ENCODE measurements around the gene ZNF630.
"Not testable (repeated sequence)": the region's sequence is repeated elsewhere in the genome, so short reads cannot be mapped to it uniquely, and the experiment has no call there.

ZNF630 gene

DNA sequence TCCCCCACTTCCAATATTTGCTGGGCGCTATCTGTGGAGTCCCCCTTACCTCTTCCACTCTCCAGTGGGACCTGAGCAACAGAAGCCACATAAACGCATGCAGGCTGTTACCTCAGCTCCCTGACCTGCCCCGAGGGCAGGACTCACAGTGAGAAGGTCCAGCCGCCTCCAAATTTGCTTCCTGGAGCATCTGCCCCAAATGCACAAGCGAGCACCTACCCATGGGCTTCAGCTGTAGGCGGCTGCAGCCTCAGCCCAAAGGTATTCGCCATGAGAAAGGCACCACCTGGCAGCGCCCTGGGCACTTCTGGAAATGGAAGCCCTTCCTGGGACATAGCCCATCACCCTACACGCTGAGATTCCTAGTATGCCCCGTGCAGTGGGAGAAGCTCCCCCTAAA, 41.2 kb downstream of the ZNF630 start:
- TF ChIP-seq, protein P1, sequence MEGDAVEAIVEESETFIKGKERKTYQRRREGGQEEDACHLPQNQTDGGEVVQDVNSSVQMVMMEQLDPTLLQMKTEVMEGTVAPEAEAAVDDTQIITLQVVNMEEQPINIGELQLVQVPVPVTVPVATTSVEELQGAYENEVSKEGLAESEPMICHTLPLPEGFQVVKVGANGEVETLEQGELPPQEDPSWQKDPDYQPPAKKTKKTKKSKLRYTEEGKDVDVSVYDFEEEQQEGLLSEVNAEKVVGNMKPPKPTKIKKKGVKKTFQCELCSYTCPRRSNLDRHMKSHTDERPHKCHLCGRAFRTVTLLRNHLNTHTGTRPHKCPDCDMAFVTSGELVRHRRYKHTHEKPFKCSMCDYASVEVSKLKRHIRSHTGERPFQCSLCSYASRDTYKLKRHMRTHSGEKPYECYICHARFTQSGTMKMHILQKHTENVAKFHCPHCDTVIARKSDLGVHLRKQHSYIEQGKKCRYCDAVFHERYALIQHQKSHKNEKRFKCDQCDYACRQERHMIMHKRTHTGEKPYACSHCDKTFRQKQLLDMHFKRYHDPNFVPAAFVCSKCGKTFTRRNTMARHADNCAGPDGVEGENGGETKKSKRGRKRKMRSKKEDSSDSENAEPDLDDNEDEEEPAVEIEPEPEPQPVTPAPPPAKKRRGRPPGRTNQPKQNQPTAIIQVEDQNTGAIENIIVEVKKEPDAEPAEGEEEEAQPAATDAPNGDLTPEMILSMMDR (IDR thresholded peaks at IDR 0.05; ENCODE audit: borderline replicate concordance, control extremely low read depth, extremely low read depth, insufficient read depth, missing control alignments): no peak
- DNase-seq (ENCODE audit: low spot score): no peak
- in situ Hi-C loops (cut with MboI; ENCODE audit: low sequenced_read_pairs, unreplicated experiment): no loop called here

DNA sequence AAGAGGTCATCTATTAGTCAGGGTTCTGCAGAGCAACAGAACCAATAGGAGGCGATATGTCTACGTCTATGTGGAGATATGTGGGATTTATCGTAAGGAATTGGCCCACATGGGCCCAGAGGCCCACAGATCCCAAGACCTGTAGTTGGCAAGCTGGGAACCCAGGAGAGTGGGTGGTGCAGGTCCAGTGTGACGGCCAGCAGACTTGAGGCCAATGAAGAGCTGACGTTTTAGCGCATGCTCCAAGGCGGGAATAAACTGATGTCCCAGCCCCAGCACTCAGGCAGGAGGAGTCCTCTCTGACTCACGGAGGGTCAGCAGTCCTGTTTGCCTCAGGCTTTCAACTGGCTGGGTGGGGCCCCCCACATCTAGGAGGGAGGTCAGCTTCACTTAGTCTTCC, 43.3 kb downstream of the ZNF630 start:
- in situ Hi-C loops (cut with MboI; ENCODE audit: low sequenced_read_pairs, unreplicated experiment): loop anchor here (10.0 kb wide), 2 partner anchors 193 to 273 kb away; partner anchors contain the start of gene ZNF81
- DNase-seq (ENCODE audit: low spot score): no peak
- TF ChIP-seq, protein P1 (IDR thresholded peaks at IDR 0.05; ENCODE audit: borderline replicate concordance, control extremely low read depth, extremely low read depth, insufficient read depth, missing control alignments): no peak

DNA sequence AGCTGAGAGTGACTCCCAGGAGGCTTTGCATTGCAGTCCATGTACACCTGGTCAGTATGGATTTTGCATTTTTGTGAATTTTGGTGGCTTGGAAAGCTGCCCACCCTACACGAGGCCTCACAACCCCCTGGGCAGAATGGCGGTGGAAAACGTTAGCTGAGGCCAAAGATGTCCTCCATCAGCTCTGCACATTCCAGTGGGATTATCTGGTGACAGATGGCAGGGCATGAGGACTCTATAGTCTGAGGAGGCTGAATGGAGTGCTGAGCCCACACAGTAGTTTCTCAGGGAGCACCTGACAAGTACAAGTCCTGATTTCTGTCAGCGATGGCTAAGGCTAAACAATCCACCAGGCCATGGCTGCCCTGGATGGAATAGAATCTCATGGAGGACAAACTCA, 43.9 kb downstream of the ZNF630 start:
- not testable (repeated sequence) for DNase-seq (ENCODE audit: low spot score)
- in situ Hi-C loops (cut with MboI; ENCODE audit: low sequenced_read_pairs, unreplicated experiment): loop anchor here (10.0 kb wide), 2 partner anchors 193 to 273 kb away; partner anchors contain the start of gene ZNF81

DNA sequence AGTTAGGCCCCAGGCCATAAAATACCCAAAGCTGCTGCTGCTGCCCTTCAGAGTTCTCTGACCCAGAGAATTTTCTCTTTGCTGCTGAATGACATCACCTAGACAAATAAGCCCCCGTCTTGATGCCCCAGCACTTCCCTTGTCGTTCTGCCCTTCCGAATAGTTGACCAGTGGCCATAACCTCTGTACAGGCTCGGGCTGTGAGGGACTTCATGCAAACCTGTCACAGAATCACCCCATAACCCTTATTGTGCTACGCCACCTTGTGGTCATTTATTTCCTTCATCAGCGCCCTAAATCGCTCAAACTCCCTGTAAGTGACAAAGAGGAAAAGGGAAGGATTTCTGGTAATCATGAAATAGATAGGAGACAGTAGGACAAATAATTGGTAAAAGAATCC, 45.9 kb downstream of the ZNF630 start:
- in situ Hi-C loops (cut with MboI; ENCODE audit: low sequenced_read_pairs, unreplicated experiment): loop anchor here (10.0 kb wide), 2 partner anchors 191 to 271 kb away; partner anchors contain the start of gene ZNF81
- DNase-seq (ENCODE audit: low spot score): peak; percentile 40
- TF ChIP-seq, protein P1 (IDR thresholded peaks at IDR 0.05; ENCODE audit: borderline replicate concordance, control extremely low read depth, extremely low read depth, insufficient read depth, missing control alignments): peak; percentile 55

DNA sequence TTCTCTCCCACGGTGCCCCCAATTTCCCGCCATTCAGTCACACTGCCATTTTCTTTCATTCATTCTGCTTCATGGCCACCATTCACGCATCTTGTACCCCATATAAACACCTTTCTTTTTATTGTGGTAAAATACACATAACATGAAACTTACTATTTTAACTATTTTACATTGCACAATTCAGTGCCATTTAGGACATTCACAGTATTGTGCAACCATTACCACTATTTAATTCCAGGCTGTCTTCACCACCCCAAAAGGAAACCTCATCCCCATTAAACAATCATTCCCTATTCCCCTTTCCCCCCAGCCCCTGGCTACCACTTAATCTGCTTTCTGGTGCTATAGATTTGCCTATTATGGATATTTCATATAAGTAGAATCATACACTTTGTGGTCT, 48.7 kb downstream of the ZNF630 start:
- TF ChIP-seq, protein P1 (IDR thresholded peaks at IDR 0.05; ENCODE audit: borderline replicate concordance, control extremely low read depth, extremely low read depth, insufficient read depth, missing control alignments): no peak
- DNase-seq (ENCODE audit: low spot score): no peak
- in situ Hi-C loops (cut with MboI; ENCODE audit: low sequenced_read_pairs, unreplicated experiment): loop anchor here (10.0 kb wide), 2 partner anchors 188 to 268 kb away; partner anchors contain the start of gene ZNF81

DNA sequence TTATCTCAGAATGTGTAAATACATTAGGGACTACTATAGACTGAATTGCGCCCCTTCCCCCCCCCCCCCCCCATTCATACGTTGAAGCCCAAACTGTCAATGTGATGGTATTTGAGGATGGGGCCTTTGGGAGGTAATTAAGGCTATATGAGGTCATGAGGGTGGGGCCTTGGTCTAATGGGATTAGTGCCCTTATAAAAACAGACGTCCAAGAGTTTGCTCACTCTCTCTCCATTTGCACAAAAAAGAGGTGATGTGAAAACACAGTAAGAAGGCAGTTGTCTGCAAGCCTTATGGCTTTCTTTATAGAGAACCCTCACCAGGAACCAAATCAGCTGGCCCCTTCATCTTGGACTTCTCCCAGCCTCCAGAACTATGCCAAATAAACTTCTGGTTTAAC, 49.3 kb downstream of the ZNF630 start:
- in situ Hi-C loops (cut with MboI; ENCODE audit: low sequenced_read_pairs, unreplicated experiment): loop anchor here (10.0 kb wide), 2 partner anchors 187 to 267 kb away; partner anchors contain the start of gene ZNF81
- no peak for DNase-seq (ENCODE audit: low spot score)

More for the DNA sequence above, 49.3 kb downstream of the ZNF630 start:
- TF ChIP-seq, protein P1 (IDR thresholded peaks at IDR 0.05; ENCODE audit: borderline replicate concordance, control extremely low read depth, extremely low read depth, insufficient read depth, missing control alignments): no peak
